ENCODE measurements around the gene RBM43.

DNA sequence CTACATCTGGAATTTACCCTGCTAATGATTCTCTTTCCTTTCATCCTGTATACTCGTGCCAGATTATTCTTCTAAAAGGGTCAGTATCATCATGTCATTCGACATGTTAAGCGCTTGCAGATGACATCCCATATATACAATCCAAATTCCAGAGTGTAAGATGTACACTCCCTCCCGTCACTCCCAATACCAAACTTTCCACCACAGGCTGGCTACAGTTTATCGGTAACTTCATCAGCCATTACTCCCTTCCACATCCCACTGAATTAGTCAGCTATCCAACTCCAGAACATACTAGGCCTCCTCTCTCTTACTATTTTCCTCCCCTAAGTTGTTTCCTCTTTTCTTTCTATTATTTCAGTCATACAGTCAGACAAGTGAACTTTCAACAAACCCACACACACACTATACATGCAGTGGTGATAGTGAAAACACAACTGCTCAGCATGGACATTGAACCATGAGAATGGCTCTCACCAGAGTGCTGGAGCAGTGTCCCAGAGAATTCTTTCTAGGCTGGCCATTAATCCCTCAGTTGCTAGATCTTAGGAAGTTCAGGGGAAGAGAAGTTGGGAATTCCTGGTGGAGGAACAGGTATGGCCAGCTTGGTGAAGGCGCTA lies 38.4 kb upstream of the RBM43 start:
- TF ChIP-seq CTCF (IDR thresholded peaks at IDR 0.05) (no peak), ZFX (IDR thresholded peaks at IDR 0.05; ENCODE audit: borderline replicate concordance) (no peak)

Data from 22Rv1 (cell line).